HL-60 (cell line): ENCODE data around the gene SLAIN1.

Source experiments
- CTCF ChIP-seq: IDR thresholded peaks from one replicate; pipeline ENCODE4 v1.5.1; 2011; ENCODE audit warnings: low read length, control low read depth, inconsistent platforms; ENCODE audit not compliant: insufficient read depth
- GABPA ChIP-seq: IDR thresholded peaks from 2 replicates; pipeline ENCODE4 v1.6.1; 2012; ENCODE audit warnings: low read depth
- POLR2AphosphoS5 ChIP-seq: IDR thresholded peaks from 2 replicates; pipeline ENCODE4 v1.6.1; 2012; ENCODE audit warnings: low read depth
- TF ChIP-seq, protein P1 (sequence below): IDR thresholded peaks from 2 replicates; pipeline ENCODE4 v1.6.1; 2012; ENCODE audit warnings: low read depth; ENCODE audit not compliant: insufficient replicate concordance

DNA sequence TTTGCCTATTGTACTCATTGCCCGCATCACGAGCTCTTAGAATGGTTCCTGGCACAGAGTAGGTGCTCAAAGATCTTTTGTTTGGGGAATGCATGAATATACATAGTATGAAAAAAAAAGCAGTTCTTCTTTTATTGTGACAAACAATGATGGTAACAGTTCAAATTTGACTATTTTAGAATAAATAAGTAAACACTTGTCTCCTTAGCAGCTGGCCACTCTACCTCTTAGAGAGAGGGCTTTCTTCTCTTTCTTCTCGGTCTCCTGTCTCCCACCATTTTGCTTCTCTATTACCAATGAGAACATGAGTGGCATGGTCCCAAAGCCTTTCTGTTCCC, 639 bp upstream of the SLAIN1 start:
- TF ChIP-seq CTCF (no peak), POLR2AphosphoS5 (no peak), GABPA (no peak)
- TF ChIP-seq, protein P1, sequence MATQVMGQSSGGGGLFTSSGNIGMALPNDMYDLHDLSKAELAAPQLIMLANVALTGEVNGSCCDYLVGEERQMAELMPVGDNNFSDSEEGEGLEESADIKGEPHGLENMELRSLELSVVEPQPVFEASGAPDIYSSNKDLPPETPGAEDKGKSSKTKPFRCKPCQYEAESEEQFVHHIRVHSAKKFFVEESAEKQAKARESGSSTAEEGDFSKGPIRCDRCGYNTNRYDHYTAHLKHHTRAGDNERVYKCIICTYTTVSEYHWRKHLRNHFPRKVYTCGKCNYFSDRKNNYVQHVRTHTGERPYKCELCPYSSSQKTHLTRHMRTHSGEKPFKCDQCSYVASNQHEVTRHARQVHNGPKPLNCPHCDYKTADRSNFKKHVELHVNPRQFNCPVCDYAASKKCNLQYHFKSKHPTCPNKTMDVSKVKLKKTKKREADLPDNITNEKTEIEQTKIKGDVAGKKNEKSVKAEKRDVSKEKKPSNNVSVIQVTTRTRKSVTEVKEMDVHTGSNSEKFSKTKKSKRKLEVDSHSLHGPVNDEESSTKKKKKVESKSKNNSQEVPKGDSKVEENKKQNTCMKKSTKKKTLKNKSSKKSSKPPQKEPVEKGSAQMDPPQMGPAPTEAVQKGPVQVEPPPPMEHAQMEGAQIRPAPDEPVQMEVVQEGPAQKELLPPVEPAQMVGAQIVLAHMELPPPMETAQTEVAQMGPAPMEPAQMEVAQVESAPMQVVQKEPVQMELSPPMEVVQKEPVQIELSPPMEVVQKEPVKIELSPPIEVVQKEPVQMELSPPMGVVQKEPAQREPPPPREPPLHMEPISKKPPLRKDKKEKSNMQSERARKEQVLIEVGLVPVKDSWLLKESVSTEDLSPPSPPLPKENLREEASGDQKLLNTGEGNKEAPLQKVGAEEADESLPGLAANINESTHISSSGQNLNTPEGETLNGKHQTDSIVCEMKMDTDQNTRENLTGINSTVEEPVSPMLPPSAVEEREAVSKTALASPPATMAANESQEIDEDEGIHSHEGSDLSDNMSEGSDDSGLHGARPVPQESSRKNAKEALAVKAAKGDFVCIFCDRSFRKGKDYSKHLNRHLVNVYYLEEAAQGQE, result no peak
